GM12864 (cell line): ENCODE results near the gene BTRC.
A peak's percentile ranks its signal among the peaks of the same experiment; 100 is the strongest.

Source experiments
- DNase-seq: peaks from one replicate; pipeline ENCODE4 v3.0.0-alpha.2; 2011; ENCODE audit warnings: low read depth
- H3K4me3 ChIP-seq: 2 replicates; pipeline ENCODE4 v1.5.1; 2011; ENCODE audit warnings: mild to moderate bottlenecking, low read depth, low read length, control low read depth
- TF ChIP-seq, protein P1 (sequence below): IDR thresholded peaks from 2 replicates; pipeline ENCODE4 v1.5.1; 2011; ENCODE audit warnings: low read depth, mild to moderate bottlenecking, moderate library complexity, low read length, control low read depth, inconsistent platforms; ENCODE audit errors: missing control alignments

Gene BTRC

DNA sequence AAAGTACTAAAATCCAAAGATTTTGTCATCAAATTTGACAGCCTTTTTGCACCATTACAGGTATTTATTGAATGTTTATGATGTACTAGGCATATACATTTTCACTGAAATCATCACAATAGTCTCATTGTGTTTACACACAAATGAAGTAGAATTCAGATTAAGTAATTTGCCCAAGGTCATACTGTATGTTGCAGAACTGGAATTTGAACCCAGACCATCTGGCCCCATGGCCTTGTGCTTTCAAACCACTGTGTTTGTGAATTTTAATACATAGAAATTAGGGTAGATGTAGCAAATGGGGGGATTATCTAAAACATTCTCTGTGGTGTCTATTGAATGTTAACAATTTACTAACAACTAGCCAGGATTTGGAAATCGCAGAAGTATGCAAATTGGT lies 139.3 kb downstream of the BTRC start:
- H3K4me3 ChIP-seq: no peak overlapping the region
- TF ChIP-seq, protein P1, sequence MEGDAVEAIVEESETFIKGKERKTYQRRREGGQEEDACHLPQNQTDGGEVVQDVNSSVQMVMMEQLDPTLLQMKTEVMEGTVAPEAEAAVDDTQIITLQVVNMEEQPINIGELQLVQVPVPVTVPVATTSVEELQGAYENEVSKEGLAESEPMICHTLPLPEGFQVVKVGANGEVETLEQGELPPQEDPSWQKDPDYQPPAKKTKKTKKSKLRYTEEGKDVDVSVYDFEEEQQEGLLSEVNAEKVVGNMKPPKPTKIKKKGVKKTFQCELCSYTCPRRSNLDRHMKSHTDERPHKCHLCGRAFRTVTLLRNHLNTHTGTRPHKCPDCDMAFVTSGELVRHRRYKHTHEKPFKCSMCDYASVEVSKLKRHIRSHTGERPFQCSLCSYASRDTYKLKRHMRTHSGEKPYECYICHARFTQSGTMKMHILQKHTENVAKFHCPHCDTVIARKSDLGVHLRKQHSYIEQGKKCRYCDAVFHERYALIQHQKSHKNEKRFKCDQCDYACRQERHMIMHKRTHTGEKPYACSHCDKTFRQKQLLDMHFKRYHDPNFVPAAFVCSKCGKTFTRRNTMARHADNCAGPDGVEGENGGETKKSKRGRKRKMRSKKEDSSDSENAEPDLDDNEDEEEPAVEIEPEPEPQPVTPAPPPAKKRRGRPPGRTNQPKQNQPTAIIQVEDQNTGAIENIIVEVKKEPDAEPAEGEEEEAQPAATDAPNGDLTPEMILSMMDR: no peak
- no peak for DNase-seq

DNA sequence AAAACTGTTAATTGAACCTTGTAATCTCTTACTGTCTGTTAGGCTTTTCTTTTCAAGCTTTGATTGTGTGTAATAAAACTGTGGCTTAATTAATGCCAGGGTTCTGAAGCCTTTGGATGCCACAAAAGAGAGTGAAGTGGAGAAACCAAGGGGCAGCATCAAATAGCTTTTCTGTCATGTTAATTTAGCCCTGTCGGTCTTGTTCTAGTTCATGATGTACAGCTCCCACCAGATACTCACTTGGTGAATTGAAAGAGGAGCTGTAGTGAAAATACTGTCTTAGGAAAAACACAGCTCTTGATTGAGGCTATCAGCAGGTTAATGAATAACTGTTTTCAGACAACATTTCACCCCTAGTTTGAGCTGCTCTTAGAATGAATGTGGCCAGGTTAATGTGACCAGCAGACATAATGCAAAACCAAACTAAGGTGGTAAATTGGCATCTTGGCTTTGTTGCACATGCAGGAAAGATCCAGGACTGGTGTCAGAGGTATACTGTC lies 139.9 kb downstream of the BTRC start:
- no peak overlapping the region for H3K4me3 ChIP-seq
- no peak for DNase-seq
- TF ChIP-seq, protein P1: no peak

DNA sequence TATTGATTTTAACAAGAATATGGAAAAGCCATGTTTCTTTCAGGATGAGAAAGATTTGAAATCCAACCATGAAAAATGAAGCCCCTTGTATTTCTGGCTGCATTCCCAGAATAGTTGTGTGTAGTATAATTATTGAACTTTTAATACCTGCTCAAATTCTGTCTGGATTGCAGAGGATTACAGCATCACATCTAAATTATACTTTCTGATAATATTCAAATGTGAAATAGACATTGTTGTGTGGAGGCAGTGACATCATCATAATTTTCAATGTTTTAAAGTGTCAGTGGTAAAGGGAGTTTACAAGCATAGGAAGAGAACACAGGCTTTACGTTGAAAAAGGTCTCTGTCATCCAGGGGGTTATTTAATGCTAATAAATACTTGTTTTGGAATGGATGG lies 140.7 kb downstream of the BTRC start:
- H3K4me3 ChIP-seq: no peak overlapping the region
- DNase-seq: no peak
- TF ChIP-seq, protein P1: no peak

DNA sequence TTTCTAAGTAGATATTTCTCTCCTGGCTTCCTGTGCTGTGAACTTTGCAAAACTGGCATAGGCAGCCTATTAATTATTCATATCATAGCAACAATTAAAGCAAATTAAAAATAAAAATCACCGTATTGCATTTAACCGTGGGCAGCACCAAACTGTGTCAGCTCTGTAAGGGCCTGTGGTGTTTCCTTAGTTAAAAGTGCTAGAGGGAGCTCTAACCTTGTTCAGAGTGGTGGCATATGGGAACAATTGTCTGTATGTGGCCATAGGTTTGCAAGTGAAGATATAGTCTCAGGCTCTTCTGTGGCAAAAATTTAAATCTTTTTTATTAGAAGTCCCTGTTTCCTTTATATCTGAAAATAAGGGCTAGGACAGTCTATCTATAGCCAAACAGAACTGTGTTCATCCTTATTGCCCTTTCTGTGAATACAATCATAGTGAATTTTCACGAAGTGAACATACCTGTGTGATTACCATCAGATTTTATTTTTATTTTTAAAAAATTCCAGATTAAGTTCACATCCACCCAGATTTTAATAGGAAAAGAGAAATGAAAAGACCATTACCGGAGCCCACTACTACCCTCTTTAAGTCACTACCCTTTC lies 141.5 kb downstream of the BTRC start:
- TF ChIP-seq, protein P1: peak; percentile 33
- H3K4me3 ChIP-seq: no peak overlapping the region
- DNase-seq: no peak

DNA sequence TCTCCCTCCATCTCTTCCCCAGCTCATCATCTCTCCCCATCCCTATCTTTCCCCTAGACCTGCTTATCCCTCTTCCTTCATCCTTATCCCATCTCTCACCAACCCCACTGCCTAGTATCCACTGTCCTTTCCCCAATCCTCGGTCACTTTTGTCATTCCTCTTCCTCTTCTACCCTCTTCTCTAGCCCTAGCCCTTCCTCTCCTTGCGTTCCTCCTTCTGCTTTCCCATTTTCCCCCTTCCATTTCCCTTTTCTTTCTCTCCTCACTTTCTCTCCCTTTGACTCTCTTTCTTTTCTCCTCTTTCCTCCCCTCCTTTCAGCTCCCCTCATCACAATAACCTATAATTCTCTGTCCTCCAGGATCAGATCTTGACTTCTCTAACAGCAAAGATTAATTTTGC lies 150.5 kb downstream of the BTRC start:
- no peak overlapping the region for H3K4me3 ChIP-seq
- TF ChIP-seq, protein P1: no peak
- DNase-seq: no peak

DNA sequence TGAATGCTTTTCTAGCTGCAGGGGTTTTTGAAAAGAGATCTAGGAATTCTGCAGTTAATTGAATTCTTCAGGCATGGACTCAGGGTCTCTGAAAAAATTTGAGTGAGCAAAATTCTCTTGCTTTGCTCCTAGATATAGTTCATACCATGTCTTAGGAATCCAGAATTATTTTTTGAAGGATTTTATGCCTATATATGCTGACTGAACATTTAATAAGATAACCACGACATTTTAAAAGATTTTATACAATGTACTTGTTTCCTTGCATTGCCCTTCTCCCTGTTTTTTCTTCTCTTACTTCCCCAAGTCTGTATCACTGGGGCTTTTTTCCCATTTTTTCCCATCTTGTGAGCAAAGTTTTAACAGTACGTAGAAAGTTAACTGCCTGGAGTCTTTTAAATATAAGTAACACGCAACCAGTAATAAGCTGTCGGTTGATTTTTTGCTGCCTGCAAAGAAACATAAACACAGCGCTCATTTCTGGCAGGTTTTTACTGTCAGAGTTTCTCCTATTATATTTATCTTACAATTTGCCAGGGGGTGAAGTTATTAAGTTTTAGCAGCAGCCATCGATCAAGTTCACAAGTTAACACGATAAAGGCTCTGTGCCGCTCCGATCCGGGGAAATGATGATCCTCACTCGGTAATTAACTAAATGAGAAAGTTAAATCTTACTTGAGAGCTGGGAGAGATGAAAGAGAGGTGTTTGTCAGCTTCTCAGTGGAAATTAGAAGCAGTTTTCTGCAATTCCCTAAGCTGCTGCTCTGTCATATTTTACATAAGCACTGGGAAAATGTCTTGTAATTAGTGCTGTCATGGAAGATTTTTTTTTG lies 153.1 kb downstream of the BTRC start:
- TF ChIP-seq, protein P1: no peak
- no peak overlapping the region for H3K4me3 ChIP-seq
- DNase-seq: no peak
